Central memory CD8-positive, alpha-beta T cell (primary cell): ENCODE results near the gene LNPEP.

Source experiments
- ATAC-seq: fragments of 150-1000 bp; cut with Tn5 transposase; replicated peaks from 2 replicates; pipeline ENCODE4 v1.10.0; 2022; ENCODE audit warnings: mild to moderate bottlenecking, moderate FRiP score, moderate number of reproducible peaks; ENCODE audit not compliant: poor library complexity, severe bottlenecking; ENCODE audit errors: extremely low read depth
- DNase-seq, 2 donors: peaks; one replicate each; pipeline ENCODE4 v3.0.0; 2021; ENCODE audit warnings: low spot score in 2 of 2
- H3K27ac Mint-ChIP-seq: one replicate; pipeline ENCODE4 v1.8.0; 2022; ENCODE audit warnings: low read depth, mild to moderate bottlenecking, moderate library complexity, mixed read lengths
- H3K27me3 Mint-ChIP-seq: one replicate; pipeline ENCODE4 v1.8.0; 2022; ENCODE audit warnings: mixed read lengths
- H3K36me3 Mint-ChIP-seq: one replicate; pipeline ENCODE4 v1.8.0; 2022; ENCODE audit warnings: mild to moderate bottlenecking, moderate library complexity, mixed read lengths; ENCODE audit not compliant: insufficient read depth
- H3K4me1 Mint-ChIP-seq: one replicate; pipeline ENCODE4 v1.8.0; 2022; ENCODE audit warnings: mixed read lengths
- H3K4me3 Mint-ChIP-seq: one replicate; pipeline ENCODE4 v1.8.0; 2022; ENCODE audit warnings: mild to moderate bottlenecking, moderate library complexity, mixed read lengths
- H3K9me3 Mint-ChIP-seq: one replicate; pipeline ENCODE4 v1.8.0; 2022; ENCODE audit warnings: mixed read lengths

The LNPEP gene

GRCh38 chr5:96932026-96932425 lies 3.9 kb upstream of the LNPEP start:
- H3K4me1 Mint-ChIP-seq = peaks cover 47% of the 10 kb centered on the region
- no peaks in the 10 kb centered on the region for H3K9me3 Mint-ChIP-seq
- DNase-seq (no peak), ATAC-seq (no peak)
- H3K27me3 Mint-ChIP-seq = no peaks in the 10 kb centered on the region
- peaks cover 24% of the 10 kb centered on the region for H3K36me3 Mint-ChIP-seq
- H3K4me3 Mint-ChIP-seq = no peak overlapping the region
- peak overlapping the region; percentile 90 for H3K27ac Mint-ChIP-seq

- peaks cover 24% of the 10 kb centered on the region for H3K36me3 Mint-ChIP-seq
- peak overlapping the region; percentile 83 for H3K4me3 Mint-ChIP-seq
- H3K9me3 Mint-ChIP-seq = no peaks in the 10 kb centered on the region
- DNase-seq (no peak), ATAC-seq (no peak)
- peak overlapping the region; percentile 90 for H3K27ac Mint-ChIP-seq
- H3K27me3 Mint-ChIP-seq = no peaks in the 10 kb centered on the region
- H3K4me1 Mint-ChIP-seq = peaks cover 54% of the 10 kb centered on the region
Measured at GRCh38 chr5:96933764-96934707, 1.8 kb upstream of the LNPEP start.

GRCh38 chr5:96934708-96935558 lies 947 bp upstream of the LNPEP start:
- Mint-ChIP-seq H3K27me3 (no peaks in the 10 kb centered on the region), H3K9me3 (no peaks in the 10 kb centered on the region), H3K27ac (peak overlapping the region; percentile 90), H3K36me3 (peaks cover 25% of the 10 kb centered on the region), H3K4me3 (peak overlapping the region; percentile 83), H3K4me1 (peaks cover 50% of the 10 kb centered on the region)
- ATAC-seq (peak; percentile 71), DNase-seq (peak; percentile 91 to 94)

- Mint-ChIP-seq H3K27me3 (no peaks in the 10 kb centered on the region), H3K27ac (peak overlapping the region; percentile 90), H3K4me3 (peak overlapping the region; percentile 83), H3K9me3 (no peaks in the 10 kb centered on the region), H3K4me1 (peaks cover 58% of the 10 kb centered on the region), H3K36me3 (peaks cover 28% of the 10 kb centered on the region)
- peak; percentile 20 to 37 for DNase-seq
- no peak for ATAC-seq
Measured at GRCh38 chr5:96936431-96937320, 796 bp downstream of the LNPEP start.

GRCh38 chr5:96940586-96940985 lies 4.7 kb downstream of the LNPEP start:
- Mint-ChIP-seq H3K4me1 (peaks cover 67% of the 10 kb centered on the region), H3K9me3 (no peaks in the 10 kb centered on the region), H3K27me3 (no peaks in the 10 kb centered on the region), H3K4me3 (peak overlapping the region; percentile 41), H3K36me3 (peaks cover 20% of the 10 kb centered on the region), H3K27ac (peak overlapping the region; percentile 84)
- DNase-seq (no peak), ATAC-seq (no peak)

- H3K4me1 Mint-ChIP-seq = peaks cover 72% of the 10 kb centered on the region
- no peaks in the 10 kb centered on the region for H3K9me3 Mint-ChIP-seq
- no peaks in the 10 kb centered on the region for H3K27me3 Mint-ChIP-seq
- DNase-seq = no peak
- H3K36me3 Mint-ChIP-seq = peaks cover 16% of the 10 kb centered on the region
- peak overlapping the region; percentile 84 for H3K27ac Mint-ChIP-seq
- no peak for ATAC-seq
- H3K4me3 Mint-ChIP-seq = no peak overlapping the region
Measured at GRCh38 chr5:96941140-96941539, 5.3 kb downstream of the LNPEP start.

GRCh38 chr5:96942078-96942477 lies 6.2 kb downstream of the LNPEP start:
- Mint-ChIP-seq H3K27ac (peak overlapping the region; percentile 2), H3K4me3 (peak overlapping the region; percentile 3), H3K27me3 (no peaks in the 10 kb centered on the region), H3K36me3 (peaks cover 10% of the 10 kb centered on the region), H3K9me3 (no peaks in the 10 kb centered on the region), H3K4me1 (peaks cover 71% of the 10 kb centered on the region)
- DNase-seq = no peak
- no peak for ATAC-seq

GRCh38 chr5:96942911-96943310 lies 7.0 kb downstream of the LNPEP start:
- Mint-ChIP-seq H3K27ac (no peak overlapping the region), H3K4me1 (peaks cover 72% of the 10 kb centered on the region), H3K36me3 (peaks cover 10% of the 10 kb centered on the region), H3K4me3 (no peak overlapping the region), H3K27me3 (no peaks in the 10 kb centered on the region), H3K9me3 (no peaks in the 10 kb centered on the region)
- DNase-seq (no peak), ATAC-seq (no peak)

GRCh38 chr5:96943799-96944198 lies 7.9 kb downstream of the LNPEP start:
- Mint-ChIP-seq H3K9me3 (no peaks in the 10 kb centered on the region), H3K4me1 (peaks cover 70% of the 10 kb centered on the region), H3K36me3 (peaks cover 11% of the 10 kb centered on the region), H3K27me3 (no peaks in the 10 kb centered on the region), H3K4me3 (peak overlapping the region; percentile 18), H3K27ac (no peak overlapping the region)
- DNase-seq (no peak), ATAC-seq (no peak)

- Mint-ChIP-seq H3K27ac (peak overlapping the region; percentile 71), H3K4me1 (peaks cover 77% of the 10 kb centered on the region), H3K4me3 (no peak overlapping the region), H3K27me3 (no peaks in the 10 kb centered on the region), H3K36me3 (peaks cover 9% of the 10 kb centered on the region), H3K9me3 (no peaks in the 10 kb centered on the region)
- DNase-seq = no peak
- no peak for ATAC-seq
Measured at GRCh38 chr5:96945144-96945897, 9.4 kb downstream of the LNPEP start.

- ATAC-seq = no peak
- peak overlapping the region; percentile 71 for H3K27ac Mint-ChIP-seq
Measured at GRCh38 chr5:96946381-96946780, 10.5 kb downstream of the LNPEP start.

More at GRCh38 chr5:96946381-96946780, 10.5 kb downstream of the LNPEP start:
- Mint-ChIP-seq H3K4me1 (peaks cover 68% of the 10 kb centered on the region), H3K27me3 (no peaks in the 10 kb centered on the region), H3K9me3 (no peaks in the 10 kb centered on the region), H3K4me3 (no peak overlapping the region), H3K36me3 (peaks cover 9% of the 10 kb centered on the region)
- no peak for DNase-seq
